ENCODE results near the gene EDEM3.

Gene EDEM3

DNA sequence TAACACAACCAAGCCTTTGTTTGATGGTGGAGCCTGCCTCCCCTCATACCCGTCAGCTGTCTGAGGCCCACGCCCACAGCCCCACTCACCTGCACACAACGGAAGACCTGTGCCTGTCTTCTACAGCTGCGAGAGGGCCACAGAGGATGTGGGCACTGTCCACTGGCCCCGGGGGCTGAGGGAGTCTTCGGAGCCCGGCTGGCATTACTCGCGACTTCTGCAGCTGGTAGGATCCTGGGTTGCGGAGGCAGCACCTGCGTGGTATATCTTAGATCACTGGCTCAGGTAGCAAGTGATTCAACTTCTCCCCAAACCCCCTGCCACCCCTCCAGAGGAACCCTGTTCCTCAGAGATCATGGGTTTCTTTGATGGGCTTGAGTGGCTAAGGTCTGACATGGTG lies 109.9 kb downstream of the EDEM3 start:
- H3K27me3 ChIP-seq (ENCODE audit: low read depth): no peaks in the 10 kb centered on the region
- no peaks in the 10 kb centered on the region for H3K4me1 ChIP-seq
- in situ Hi-C loops (cut with MboI; ENCODE audit: low sequenced_read_pairs): no loop called here
- H3K36me3 ChIP-seq (replicated peaks): no peaks in the 10 kb centered on the region
- no peak for DNase-seq (ENCODE audit: low spot score in 2 of 2)
- no peaks in the 10 kb centered on the region for H3K9me3 ChIP-seq
- H3K4me3 ChIP-seq: no peak overlapping the region

DNA sequence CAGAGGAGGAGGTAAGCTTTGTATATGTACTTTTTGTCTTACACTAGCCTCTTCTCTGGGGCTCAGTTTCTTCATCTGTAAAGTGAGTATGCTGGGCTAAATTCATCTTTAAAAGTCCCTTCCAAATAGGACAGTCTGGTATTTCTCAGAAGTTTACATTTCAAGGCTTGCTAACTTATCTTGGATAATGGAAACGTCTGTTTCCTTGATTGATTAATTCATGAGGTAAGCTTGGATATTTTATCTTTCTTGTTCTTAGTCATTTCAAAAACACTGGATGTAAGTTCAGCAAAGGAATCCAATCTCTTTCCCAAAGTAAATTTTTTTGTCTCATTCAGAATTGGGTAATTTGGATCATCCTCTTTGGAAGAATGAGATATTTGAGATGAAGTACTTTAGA lies 111.0 kb downstream of the EDEM3 start:
- DNase-seq (ENCODE audit: low spot score in 2 of 2): no peak
- in situ Hi-C loops (cut with MboI; ENCODE audit: low sequenced_read_pairs): no loop called here

DNA sequence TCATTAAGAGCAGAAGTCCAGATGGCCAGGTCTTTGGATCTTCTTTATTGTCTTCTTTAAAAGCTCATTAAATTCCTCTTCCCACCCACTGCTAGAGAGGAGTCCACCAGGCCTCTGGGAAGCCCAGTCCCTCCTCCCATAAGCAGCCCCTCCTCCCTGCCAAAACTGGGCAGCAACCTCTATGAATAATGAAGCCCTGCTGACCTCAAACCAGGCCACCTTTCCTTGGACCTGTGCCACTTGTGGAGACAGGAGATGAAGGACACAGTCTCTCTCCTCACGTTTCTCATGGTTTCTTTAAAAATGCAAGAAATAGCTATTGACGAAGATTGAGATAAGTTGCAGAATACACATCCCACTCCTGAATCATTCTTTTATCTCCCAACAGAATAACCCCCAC lies 112.8 kb downstream of the EDEM3 start:
- no peaks in the 10 kb centered on the region for H3K4me1 ChIP-seq
- no peaks in the 10 kb centered on the region for H3K36me3 ChIP-seq (replicated peaks)
- H3K27me3 ChIP-seq (ENCODE audit: low read depth): no peaks in the 10 kb centered on the region
- no peak overlapping the region for H3K4me3 ChIP-seq
- no peaks in the 10 kb centered on the region for H3K9me3 ChIP-seq
- DNase-seq (ENCODE audit: low spot score in 2 of 2): no peak
- in situ Hi-C loops (cut with MboI; ENCODE audit: low sequenced_read_pairs): no loop called here

More for the DNA sequence above, 111.0 kb downstream of the EDEM3 start:
- Histone ChIP-seq H3K36me3 (replicated peaks) (no peaks in the 10 kb centered on the region), H3K4me1 (no peaks in the 10 kb centered on the region), H3K4me3 (no peak overlapping the region), H3K27me3 (ENCODE audit: low read depth) (no peaks in the 10 kb centered on the region), H3K9me3 (no peaks in the 10 kb centered on the region)

DNA sequence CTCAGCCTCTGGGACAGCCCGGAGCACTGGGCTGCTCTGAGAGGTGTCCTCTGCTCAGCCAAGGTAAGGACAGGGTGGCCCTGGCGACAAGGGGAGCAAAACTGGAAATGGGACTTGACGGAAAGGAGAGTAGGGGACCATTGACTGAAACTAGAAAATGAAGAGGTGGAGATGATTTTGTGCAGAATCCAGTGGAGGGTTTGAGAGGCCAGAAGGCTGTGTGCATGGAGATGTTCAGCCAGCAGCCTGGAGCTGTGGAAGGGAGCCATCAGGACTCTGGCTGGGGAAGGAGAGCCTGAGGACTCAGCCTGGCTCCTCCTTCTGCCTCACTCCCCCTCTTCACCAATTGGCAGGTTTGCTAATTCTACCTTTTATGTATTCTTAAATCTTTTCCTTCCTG lies 114.2 kb downstream of the EDEM3 start:
- H3K4me3 ChIP-seq: no peak overlapping the region
- in situ Hi-C loops (cut with MboI; ENCODE audit: low sequenced_read_pairs): no loop called here

More for the DNA sequence above, 114.2 kb downstream of the EDEM3 start:
- Histone ChIP-seq H3K4me1 (no peaks in the 10 kb centered on the region), H3K9me3 (no peaks in the 10 kb centered on the region), H3K36me3 (replicated peaks) (no peaks in the 10 kb centered on the region), H3K27me3 (ENCODE audit: low read depth) (no peaks in the 10 kb centered on the region)
- DNase-seq (ENCODE audit: low spot score in 2 of 2): no peak
